HepG2 (cell line): ENCODE measurements around the gene CDYL2.

Experiments
- CTCF ChIP-seq: sonication (generic); formaldehyde crosslinking; IDR thresholded peaks from 2 replicates; pipeline ENCODE4 v1.5.0; 2020; ENCODE audit warnings: mild to moderate bottlenecking, missing genetic modification reagents, moderate library complexity
- ETS1 ChIP-seq: sonication (generic); formaldehyde crosslinking; IDR thresholded peaks from 2 replicates; pipeline ENCODE4 v1.4.0; 2020; ENCODE audit warnings: missing genetic modification reagents
- ZBTB43 ChIP-seq: sonication (generic); formaldehyde crosslinking; conservative IDR thresholded peaks from 2 replicates; pipeline ENCODE4 v1.4.0; 2020; ENCODE audit warnings: missing genetic modification reagents

GRCh38 chr16:80707686-80708085 is 96.7 kb downstream of the CDYL2 start:
- no peak for TF ChIP-seq CTCF (CRISPR knock-in tag)
- TF ChIP-seq ETS1 (CRISPR knock-in tag) = no peak
- TF ChIP-seq ZBTB43 (CRISPR knock-in tag) = no peak
